ENCODE measurements around the gene LSP1. TPM values are rescaled to one million over a fixed set of nuclear protein-coding genes. Genes with fewer than 3 reads are reported as not detected.
A peak's percentile ranks its signal among the peaks of the same experiment; 100 is the strongest.

The LSP1 gene
- total RNA-seq, 3 donors from 2014 or later (not counting 1 experiment from before 2014, with no cell fraction given) = 487 to 595 (median 536) TPM

DNA sequence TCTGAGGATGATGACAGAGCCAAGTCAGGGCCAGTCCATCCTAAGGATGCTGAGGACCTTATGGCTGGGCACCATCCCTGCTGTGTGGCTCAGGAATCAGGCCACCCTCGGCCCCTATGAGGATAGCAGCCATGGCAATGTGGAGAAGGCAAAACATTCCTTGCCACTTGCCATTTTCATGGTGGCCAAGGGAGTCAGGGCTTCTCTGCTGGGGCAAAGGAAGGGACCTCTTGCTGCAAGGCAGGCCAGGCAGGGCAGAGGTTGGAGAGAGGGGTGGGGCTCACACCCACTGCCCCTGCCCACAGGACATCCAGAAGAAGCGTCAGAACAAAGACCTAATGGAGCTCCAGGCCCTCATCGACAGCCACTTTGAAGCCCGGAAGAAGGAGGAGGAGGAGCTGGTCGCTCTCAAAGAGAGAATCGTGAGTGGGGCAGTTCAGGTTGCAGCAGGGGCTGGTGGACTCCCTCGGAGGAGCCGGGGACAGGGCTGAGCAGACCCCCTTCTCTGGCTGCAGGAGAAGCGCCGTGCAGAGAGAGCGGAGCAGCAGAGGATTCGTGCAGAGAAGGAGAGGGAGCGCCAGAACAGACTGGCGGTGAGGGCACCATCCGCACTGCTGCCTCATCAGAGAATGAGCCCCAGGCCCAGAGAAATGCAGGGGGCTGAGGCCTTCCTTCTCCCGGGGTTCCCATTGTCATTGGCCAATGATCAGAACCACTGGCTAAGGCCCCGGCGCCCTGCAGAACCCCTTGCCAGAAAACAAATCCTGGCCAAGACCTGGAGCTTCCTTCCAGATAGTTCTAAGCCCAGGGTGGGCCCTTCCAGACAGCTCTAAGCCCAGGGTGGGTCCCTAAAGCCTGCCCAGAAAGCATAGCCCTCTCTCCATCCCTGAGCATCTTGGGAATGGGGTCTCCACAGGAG lies 80.8 kb downstream of the LSP1 start:
- peak in 1 of 2 donors; percentile 10 for DNase-seq
- intact Hi-C loops (cut with micrococcal nuclease) = loop anchor here (2.0 kb wide), 1 partner anchor 19 kb away; no protein-coding TSS in a partner anchor
- Mint-ChIP-seq H3K9me3 (no peaks in the 10 kb centered on the region), H3K4me1 (peaks cover 5 to 19% of the 10 kb centered on the region in 2 donors), H3K4me3 (no peak overlapping the region), H3K27ac (no peak overlapping the region), H3K36me3 (no peaks in the 10 kb centered on the region), H3K27me3 (ENCODE audit: low read depth in 2 of 2) (peaks cover 0 to 20% of the 10 kb centered on the region in 2 donors)
- Histone ChIP-seq H3K9me3 (ENCODE audit: control insufficient read depth, insufficient read depth, low read length) (no peaks in the 10 kb centered on the region), H3K4me3 (ENCODE audit: low read length) (no peak overlapping the region), H3K4me1 (ENCODE audit: control insufficient read depth, insufficient read depth, low read length) (peaks cover 5% of the 10 kb centered on the region), H3K27me3 (ENCODE audit: control insufficient read depth, insufficient read depth, low read length) (no peaks in the 10 kb centered on the region), H3K36me3 (ENCODE audit: control insufficient read depth, insufficient read depth, low read length) (no peaks in the 10 kb centered on the region), H3K27ac (ENCODE audit: low read length) (no peak overlapping the region)
- WGBS (ENCODE audit: insufficient coverage) = 90% methylated on average over 18 of the region's 18 CpGs
- ATAC-seq = no peak
- TF ChIP-seq, protein P1, sequence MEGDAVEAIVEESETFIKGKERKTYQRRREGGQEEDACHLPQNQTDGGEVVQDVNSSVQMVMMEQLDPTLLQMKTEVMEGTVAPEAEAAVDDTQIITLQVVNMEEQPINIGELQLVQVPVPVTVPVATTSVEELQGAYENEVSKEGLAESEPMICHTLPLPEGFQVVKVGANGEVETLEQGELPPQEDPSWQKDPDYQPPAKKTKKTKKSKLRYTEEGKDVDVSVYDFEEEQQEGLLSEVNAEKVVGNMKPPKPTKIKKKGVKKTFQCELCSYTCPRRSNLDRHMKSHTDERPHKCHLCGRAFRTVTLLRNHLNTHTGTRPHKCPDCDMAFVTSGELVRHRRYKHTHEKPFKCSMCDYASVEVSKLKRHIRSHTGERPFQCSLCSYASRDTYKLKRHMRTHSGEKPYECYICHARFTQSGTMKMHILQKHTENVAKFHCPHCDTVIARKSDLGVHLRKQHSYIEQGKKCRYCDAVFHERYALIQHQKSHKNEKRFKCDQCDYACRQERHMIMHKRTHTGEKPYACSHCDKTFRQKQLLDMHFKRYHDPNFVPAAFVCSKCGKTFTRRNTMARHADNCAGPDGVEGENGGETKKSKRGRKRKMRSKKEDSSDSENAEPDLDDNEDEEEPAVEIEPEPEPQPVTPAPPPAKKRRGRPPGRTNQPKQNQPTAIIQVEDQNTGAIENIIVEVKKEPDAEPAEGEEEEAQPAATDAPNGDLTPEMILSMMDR (IDR thresholded peaks at IDR 0.05) = no peak

GRCh38 chr11:1934335-1935155 lies 81.7 kb downstream of the LSP1 start:
- intact Hi-C loops (cut with micrococcal nuclease) = loop anchor here (2.0 kb wide), 1 partner anchor 20 kb away; no protein-coding TSS in a partner anchor
- H3K4me3 Mint-ChIP-seq = no peak overlapping the region
- DNase-seq = peak in 1 of 2 donors; percentile 11
- no peak overlapping the region for H3K4me3 ChIP-seq (ENCODE audit: low read length)
- H3K9me3 ChIP-seq (ENCODE audit: control insufficient read depth, insufficient read depth, low read length) = no peaks in the 10 kb centered on the region
- H3K4me1 Mint-ChIP-seq = peaks cover 9 to 25% of the 10 kb centered on the region in 2 donors
- H3K27me3 ChIP-seq (ENCODE audit: control insufficient read depth, insufficient read depth, low read length) = no peaks in the 10 kb centered on the region
- peaks cover 0 to 20% of the 10 kb centered on the region in 2 donors for H3K27me3 Mint-ChIP-seq (ENCODE audit: low read depth in 2 of 2)
- no peak overlapping the region for H3K27ac ChIP-seq (ENCODE audit: low read length)
- no peaks in the 10 kb centered on the region for H3K9me3 Mint-ChIP-seq
- no peak for ATAC-seq
- peaks cover 13% of the 10 kb centered on the region for H3K4me1 ChIP-seq (ENCODE audit: control insufficient read depth, insufficient read depth, low read length)
- no peak overlapping the region for H3K27ac Mint-ChIP-seq
- 73% methylated on average over 24 of the region's 24 CpGs for WGBS (ENCODE audit: insufficient coverage)
- no peaks in the 10 kb centered on the region for H3K36me3 ChIP-seq (ENCODE audit: control insufficient read depth, insufficient read depth, low read length)
- TF ChIP-seq, protein P1 (IDR thresholded peaks at IDR 0.05) = no peak
- no peaks in the 10 kb centered on the region for H3K36me3 Mint-ChIP-seq

GRCh38 chr11:1935156-1936071 lies 82.5 kb downstream of the LSP1 start:
- H3K4me3 ChIP-seq (ENCODE audit: low read length) = no peak overlapping the region
- H3K9me3 ChIP-seq (ENCODE audit: control insufficient read depth, insufficient read depth, low read length) = no peaks in the 10 kb centered on the region
- no peak overlapping the region for H3K27ac ChIP-seq (ENCODE audit: low read length)
- Mint-ChIP-seq H3K4me3 (no peak overlapping the region), H3K4me1 (peaks cover 7 to 26% of the 10 kb centered on the region in 2 donors), H3K27ac (no peak overlapping the region), H3K9me3 (no peaks in the 10 kb centered on the region), H3K27me3 (ENCODE audit: low read depth in 2 of 2) (peaks cover 0 to 19% of the 10 kb centered on the region in 2 donors), H3K36me3 (no peaks in the 10 kb centered on the region)
- ATAC-seq = no peak
- no peaks in the 10 kb centered on the region for H3K36me3 ChIP-seq (ENCODE audit: control insufficient read depth, insufficient read depth, low read length)
- H3K4me1 ChIP-seq (ENCODE audit: control insufficient read depth, insufficient read depth, low read length) = peaks cover 9% of the 10 kb centered on the region
- 89% methylated on average over 33 of the region's 33 CpGs for WGBS (ENCODE audit: insufficient coverage)
- intact Hi-C loops (cut with micrococcal nuclease) = loop anchor here (2.0 kb wide), 1 partner anchor 21 kb away; no protein-coding TSS in a partner anchor
- TF ChIP-seq, protein P1 (IDR thresholded peaks at IDR 0.05) = no peak
- DNase-seq = peak in 1 of 2 donors; percentile 12
- H3K27me3 ChIP-seq (ENCODE audit: control insufficient read depth, insufficient read depth, low read length) = no peaks in the 10 kb centered on the region
